Inferior parietal cortex (tissue), 1 donor: ENCODE measurements around the gene LYST.
"Not testable (repeated sequence)": the region's sequence is repeated elsewhere in the genome, so short reads cannot be mapped to it uniquely, and the experiment has no call there.

Experiments used
- DNase-seq: peaks from one replicate; pipeline ENCODE4 v3.0.0-alpha.2; 2016; ENCODE audit errors: extremely low spot score

LYST gene

GRCh38 chr1:235861857-235862256 is 4.8 kb downstream of the LYST start:
- no peak for DNase-seq

- DNase-seq, result no peak
These were observed 5.9 kb downstream of the LYST start for GRCh38 chr1:235860829-235861228.

GRCh38 chr1:235859789-235860188 is 6.9 kb downstream of the LYST start:
- no peak for DNase-seq

- no peak for DNase-seq
These were observed 7.9 kb downstream of the LYST start for GRCh38 chr1:235858766-235859165.

- no peak for DNase-seq
These were observed 8.9 kb downstream of the LYST start for GRCh38 chr1:235857756-235858155.

GRCh38 chr1:235855811-235856429 is 10.8 kb downstream of the LYST start:
- no peak for DNase-seq

GRCh38 chr1:235854347-235854746 is 12.4 kb downstream of the LYST start:
- no peak for DNase-seq

GRCh38 chr1:235853653-235854052 is 13.1 kb downstream of the LYST start:
- no peak for DNase-seq

GRCh38 chr1:235852887-235853286 is 13.8 kb downstream of the LYST start:
- no peak for DNase-seq

GRCh38 chr1:235851939-235852338 is 14.8 kb downstream of the LYST start:
- no peak for DNase-seq

GRCh38 chr1:235848251-235848650 is 18.5 kb downstream of the LYST start:
- DNase-seq, result not testable (repeated sequence)

GRCh38 chr1:235845656-235846107 is 21.0 kb downstream of the LYST start:
- DNase-seq, result not testable (repeated sequence)

GRCh38 chr1:235844776-235845175 is 21.9 kb downstream of the LYST start:
- no peak for DNase-seq

GRCh38 chr1:235843461-235843961 is 23.2 kb downstream of the LYST start:
- peak; percentile 70 for DNase-seq

- DNase-seq, result no peak
These were observed 24.7 kb downstream of the LYST start for GRCh38 chr1:235841938-235842545.

GRCh38 chr1:235838021-235838420 is 28.7 kb downstream of the LYST start:
- no peak for DNase-seq

- DNase-seq, result peak; percentile 47
These were observed 31.5 kb downstream of the LYST start for GRCh38 chr1:235835226-235835625.

GRCh38 chr1:235834620-235835019 is 32.1 kb downstream of the LYST start:
- DNase-seq, result no peak

- no peak for DNase-seq
These were observed 34.7 kb downstream of the LYST start for GRCh38 chr1:235832011-235832410.

- no peak for DNase-seq
These were observed 35.6 kb downstream of the LYST start for GRCh38 chr1:235831148-235831547.

GRCh38 chr1:235826102-235826854 is 40.4 kb downstream of the LYST start:
- no peak for DNase-seq

GRCh38 chr1:235825229-235825628 is 41.5 kb downstream of the LYST start:
- DNase-seq, result no peak

- DNase-seq, result no peak
These were observed 43.0 kb downstream of the LYST start for GRCh38 chr1:235823684-235824083.
